GM19238 (cell line): ENCODE results near the gene EFCAB6.

ENCODE experiments used
- DNase-seq: peaks from one replicate; pipeline ENCODE4 v3.0.0; 2011; ENCODE audit warnings: low spot score; ENCODE audit not compliant: insufficient read length

The EFCAB6 gene

DNA sequence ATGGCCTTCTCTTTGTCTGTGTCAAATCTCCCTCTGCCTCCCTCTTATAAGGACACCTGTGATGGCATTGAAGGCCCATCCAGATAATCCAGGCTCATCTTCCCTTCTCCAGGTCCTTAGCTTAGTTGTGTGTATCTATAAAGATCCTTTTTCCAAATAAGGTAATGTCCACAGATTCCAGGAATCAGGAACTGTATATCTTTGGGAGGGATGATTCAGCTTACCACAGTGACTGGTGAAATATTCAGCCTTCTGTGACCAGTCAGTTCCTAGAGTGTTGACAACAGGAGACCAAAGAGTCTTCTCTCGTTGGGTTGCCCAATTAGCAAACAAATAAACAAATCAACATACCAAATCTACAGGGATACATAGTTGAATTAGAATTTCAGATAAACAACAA, 224.5 kb downstream of the EFCAB6 start:
- DNase-seq: no peak

DNA sequence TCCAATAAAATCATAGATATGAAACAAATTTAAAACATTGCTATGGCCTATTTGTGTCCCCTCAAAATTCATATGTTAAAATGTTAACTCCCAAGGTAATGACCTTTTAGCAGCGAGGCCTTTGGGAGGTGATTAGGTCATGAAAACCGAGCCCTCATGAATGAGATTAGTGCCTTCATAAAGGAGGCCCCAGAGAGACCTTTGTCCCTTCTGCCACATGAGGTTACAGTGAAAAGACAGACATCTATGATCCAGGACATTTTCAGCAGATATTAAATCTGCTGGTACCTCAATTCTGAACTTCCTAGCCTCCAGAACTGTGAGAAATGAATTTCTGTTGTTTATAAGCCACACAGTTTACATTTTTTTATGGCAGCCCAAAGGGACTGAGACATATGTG, 228.6 kb downstream of the EFCAB6 start:
- no peak for DNase-seq

DNA sequence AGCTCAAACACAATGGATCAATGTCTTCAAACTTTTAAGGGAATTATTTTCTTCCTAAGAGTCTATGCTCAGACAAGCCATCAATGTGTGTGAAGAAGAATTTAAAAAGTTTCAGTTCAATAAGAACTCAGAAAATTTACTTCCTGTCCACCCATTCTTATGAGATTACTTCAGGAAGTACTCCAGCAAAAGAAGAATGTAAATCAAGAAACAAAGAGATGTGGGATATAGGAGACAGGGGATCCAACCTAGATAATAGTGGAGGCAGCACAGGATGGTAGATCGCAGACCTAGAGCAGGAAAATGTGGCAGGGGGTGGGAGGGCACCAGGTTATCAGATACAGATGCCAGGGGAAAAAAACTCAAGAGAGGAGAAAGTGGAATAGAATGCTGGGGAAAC, 229.7 kb downstream of the EFCAB6 start:
- no peak for DNase-seq

DNA sequence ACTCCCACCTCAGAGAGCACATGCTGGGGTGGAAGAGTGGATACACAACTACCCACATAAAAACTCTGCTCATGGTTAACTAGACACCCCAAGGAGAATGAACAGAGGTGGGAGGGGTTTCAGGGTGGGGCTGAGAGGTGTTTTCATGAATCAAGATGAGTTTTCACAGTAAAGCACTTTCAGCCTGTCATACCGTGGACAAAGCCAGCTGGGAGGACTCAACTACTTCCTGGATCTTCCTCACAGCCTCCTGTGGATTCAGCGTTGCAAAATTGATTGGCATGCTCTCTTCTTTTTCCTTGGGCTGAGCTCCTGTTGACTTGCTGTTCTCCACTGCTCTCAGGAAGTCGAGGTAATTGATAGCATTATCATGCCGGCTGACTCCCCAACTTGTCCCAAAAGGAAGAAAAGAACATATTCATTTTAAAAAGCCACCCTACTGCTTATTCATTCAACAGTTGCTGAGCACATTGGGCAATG, 231.8 kb downstream of the EFCAB6 start:
- DNase-seq: no peak

DNA sequence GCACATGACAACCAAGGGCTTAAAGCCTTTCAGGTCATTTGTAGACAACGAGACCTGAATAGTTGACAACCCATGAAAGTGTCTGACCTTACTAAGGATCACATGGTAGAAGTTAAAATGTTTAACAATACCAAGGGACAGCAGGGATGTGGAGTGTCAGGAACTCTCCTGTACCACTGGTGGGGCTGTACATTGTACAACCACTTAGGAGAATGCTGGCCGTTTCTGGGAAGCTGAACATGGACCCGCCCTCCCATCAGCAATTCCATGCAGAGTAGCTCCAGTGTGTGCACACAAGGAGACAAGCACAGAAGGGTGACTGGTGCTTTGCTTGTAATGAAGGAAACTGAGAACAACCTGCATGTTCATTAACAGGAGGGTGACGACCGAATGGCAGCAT, 237.4 kb downstream of the EFCAB6 start:
- DNase-seq: no peak

DNA sequence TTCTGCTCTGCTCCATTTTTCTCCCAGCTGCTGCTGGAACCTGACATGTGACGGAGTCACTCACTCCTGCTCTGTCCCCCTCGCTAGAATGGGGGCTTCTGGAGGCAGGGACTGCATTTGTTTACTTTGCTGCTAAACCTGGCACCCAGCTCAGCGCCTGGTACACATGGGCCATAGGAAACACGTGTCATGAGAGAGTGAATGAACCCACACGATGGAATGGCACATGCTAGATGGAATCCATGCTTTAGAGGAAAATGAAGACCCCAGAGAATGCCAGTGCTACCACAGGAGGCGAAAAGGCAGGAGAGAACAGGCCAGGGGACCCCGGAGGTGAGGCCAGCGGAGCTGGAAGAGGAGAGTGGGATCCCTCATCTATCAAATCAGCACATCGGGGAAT, 239.4 kb downstream of the EFCAB6 start:
- no peak for DNase-seq

DNA sequence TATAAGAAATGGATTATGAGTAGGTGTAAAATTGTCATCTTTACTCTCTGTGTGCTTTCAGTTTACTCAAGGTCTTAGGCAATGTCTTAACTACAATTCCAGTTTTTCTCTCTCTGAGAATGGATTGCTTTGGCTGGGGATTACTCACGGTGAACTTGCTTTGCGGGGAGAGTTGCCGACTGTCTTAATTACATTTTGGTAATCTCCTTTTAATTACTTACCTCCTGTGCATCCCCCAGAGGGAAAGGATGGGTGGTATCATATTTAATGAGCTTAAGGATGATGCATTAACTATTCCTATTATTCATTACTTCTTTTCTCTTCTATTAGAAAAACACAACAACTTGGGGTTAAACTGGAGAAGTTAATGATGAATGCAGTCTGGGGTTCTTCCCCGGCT, 240.9 kb downstream of the EFCAB6 start:
- DNase-seq: no peak

DNA sequence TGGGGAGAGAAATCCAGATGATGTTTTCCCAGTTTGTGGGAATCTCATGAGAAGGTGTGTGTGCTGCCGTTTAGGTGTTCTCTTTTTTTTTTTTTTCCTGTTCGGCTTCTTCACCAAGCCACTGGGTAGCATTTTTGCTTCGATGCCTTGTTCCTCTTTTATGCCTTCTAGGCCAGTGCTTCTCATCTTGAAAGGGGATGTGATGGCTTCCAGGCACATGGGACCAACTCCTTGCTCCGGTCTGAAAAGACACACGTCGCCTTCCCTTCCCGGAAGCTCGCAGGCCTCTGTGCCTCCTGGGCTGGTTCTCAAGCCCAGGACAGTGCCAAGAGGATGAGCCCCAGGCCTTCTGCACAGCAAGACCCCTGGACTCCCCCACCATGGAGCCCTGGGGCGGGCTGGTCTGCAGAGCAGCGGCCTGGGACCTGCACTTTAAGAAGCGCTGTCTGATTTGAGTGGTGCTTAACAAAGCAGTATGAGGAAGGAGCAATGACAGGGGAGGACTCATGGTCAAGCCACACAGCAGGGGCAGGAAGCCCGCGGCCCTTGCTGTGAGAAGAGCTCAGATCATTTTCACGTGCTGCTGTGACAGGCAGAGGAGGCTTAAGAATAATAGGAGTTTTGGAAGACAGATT, 241.5 kb downstream of the EFCAB6 start:
- DNase-seq: no peak

DNA sequence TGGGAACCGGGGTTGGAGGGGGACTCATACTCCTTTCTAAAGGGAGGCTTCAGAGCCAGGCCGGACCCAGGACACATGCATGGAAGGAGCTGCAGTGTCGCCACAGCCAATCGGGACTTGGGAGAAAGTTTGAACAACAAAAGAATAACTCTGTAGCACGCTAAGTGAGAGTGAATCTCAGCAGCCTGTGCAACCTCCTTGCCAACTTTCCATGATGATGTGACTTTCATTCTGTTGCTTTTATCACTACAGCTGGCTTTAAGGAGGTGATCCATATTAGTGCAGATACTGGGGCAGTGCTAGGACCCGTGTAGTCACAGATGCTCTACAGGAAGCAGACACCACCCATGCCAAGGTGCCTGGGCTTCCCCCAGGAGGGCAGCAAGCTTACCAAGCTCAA, 243.0 kb downstream of the EFCAB6 start:
- no peak for DNase-seq

DNA sequence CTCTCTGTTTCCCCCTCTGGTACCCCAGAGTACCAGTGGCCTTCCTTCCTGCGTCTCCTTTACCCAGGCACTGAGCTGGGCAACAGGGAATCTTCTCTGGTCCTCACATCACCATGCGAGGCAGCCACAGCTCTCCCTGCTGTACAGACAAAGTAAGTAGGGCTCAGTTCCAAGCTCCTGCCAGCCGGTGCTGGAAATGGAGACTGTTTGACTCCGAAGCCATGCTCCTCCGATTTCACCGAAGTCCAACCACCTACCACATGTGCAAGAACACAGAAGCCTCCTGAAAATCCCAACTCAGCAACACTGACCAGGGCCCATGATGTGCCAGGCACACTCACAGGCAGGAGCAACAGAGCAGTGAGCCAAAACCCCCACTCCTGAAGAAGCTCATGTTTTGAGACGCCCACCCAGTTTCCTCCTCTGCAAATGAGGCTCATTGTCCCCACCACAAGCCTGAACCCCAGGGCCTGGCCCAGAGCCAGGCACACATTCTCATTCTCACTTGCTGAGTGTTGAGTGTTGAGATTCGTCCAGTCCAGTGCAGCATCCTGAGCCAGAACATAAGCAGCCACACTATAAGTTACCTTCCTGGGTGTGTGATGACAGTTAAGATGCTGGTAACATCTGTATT, 244.3 kb downstream of the EFCAB6 start:
- DNase-seq: no peak

DNA sequence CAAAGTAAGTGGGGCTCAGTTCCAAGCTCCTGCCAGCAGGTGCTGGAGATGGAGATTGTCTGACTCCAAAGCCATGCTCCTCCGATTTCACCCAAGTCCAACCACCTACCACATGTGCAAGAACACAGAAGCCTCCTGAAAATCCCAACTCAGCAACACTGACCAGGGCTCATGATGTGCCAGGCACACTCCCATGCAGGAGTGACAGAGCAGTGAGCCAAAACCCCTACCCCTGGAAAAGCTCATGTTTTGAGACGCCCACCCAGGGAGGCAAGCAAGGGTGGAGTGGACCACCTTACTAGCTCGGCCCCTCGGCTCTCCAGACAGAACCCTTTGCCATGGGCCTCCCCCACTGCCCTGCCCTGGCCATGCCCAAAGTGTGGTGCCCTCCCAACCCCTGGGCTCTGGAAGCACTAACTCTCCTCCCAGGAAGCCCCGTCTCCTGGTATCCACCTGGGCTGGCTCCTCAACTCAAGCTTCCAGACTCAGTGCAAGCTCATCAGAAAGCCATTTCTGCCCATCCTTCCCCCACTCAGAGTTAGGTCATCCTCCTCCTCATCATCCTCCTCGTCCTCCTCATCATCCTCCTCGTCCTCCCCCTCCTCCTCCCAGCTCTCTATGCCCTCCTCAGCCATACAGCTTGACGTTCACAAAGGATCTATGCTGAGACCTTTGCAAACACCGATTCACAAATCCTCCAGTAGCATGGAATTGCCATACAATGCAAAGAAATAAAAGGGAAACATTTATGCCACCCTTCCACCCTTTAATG, 245.4 kb downstream of the EFCAB6 start:
- DNase-seq: no peak

DNA sequence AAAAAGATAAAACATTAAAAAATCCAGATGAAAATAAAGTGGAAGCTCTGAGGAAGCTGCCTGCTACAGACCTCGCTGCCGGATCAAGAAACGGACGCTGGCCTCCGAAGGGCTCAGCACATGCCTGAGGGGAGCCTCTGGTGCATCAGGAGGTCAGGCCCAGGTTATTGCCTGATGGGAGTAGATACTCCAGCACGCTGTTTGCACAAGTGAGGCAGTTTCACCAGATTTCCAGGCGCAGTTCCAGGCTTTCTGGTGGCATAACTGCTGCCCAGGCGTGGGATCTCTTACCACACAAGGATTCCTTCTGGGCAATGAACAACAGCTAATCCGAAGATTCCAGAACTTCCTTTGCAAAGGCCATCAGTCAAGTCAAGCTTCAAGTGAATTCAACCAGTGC, 246.1 kb downstream of the EFCAB6 start:
- no peak for DNase-seq

DNA sequence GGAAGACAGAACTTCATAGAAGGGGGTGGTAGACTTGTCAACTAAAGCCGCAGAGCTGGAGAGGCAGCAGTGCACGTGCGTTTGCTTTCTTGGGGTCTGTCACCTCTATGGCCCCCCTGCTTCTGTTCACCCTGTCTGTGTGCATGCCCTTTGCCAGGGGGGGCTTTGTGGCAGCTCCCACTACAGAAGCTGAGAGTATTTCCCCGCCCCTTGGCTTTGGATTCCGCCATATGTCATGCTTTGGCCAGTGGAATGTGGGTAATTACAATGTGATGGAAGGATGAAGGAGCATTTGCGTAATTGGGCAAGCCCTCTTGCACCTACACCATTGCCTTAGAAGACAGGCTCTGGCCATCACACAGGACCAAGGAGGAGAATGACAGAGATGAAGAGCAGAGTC, 247.2 kb downstream of the EFCAB6 start:
- no peak for DNase-seq

DNA sequence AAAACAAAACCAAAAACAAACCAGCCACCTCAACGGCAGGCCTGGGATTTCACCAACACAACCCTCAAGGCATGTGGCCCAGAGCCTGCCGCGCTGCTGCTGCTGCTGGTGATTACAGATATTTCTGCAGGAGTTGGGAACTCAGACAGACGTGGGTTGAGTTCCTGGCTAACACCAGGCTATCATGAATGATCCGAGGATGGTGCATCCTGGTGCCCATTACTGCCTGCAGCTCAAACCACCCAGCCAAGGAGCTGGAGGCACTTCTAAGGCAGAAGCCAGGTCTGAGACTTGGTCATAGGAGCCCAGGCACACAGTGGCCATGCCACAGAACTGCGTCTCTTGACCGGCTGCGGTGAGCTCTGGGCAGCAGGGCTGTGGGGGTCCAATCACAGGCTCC, 248.5 kb downstream of the EFCAB6 start:
- DNase-seq: no peak

DNA sequence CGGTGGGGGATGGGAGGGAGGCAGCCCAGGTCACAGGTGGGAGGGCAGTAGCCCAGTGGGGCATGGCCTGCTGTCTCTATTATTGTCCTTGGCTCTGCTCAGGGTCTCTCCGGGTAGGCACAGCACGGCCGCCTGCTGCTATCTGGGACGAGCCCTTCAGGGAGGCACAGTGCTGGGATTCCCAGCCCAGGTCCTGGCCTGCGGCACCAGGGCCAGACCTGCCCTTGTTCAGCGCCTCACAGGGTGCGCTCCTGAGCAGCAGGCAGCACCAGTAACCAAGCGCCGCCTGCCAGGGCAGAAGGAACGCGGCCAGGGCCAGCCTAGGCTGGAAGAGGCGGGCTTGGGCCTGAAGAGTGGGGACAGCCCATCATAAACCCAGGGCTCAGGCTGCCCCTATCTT, 249.3 kb downstream of the EFCAB6 start:
- DNase-seq: no peak

DNA sequence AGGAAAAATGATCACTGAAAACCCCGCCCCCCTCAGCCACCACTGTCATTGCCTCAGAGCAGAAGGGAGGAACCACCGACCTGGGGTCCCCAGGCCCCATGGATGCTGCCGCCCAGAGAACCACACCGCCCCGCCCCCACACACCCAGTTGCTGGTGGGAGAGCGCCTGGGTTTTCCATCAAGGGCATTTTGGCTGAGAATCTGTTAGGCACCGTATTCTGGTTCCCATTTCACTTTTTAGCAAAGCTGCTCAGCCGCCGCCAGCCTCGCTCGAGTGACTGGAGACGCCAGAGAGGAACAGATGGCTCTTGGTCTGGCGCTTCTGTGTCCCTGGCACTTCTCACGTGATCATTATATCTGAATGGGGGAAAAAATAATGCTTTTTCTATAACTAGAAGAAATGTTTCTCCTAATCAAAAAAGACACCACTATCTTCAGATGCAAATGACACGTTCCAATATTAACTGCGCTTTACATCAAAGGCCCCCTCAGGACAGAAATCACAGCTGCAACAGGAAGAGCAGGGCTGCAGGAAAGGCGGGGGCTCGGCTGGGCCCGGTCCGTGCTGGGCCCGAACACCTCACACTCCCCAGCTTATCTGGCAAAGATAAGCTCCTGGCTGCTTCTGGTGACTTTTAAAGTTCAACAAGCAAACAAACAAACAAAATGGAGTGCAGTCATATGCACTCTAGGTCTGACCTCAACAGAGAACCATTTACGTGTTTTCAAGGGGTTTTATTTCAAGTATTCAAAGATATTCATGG, 250.5 kb downstream of the EFCAB6 start:
- no peak for DNase-seq

DNA sequence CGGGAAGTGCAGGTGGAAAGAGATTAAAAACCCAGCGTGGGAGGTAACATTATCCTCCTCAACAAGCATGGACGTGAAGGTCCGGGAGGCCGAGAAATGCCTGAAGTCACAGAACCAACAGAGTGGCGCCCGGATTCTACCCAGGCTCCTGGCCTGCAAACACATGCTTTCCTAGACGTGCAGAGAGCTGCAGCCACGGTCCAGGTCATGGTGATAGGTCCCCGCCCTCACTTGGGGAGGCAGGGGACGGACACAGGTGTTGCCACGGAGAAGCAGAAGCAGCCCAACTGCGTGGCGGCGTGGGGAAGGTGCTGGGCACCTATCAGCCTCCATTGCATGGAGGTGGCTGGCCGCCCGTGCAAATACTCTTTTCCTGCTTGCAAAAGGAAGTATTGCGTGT, 251.5 kb downstream of the EFCAB6 start:
- no peak for DNase-seq

DNA sequence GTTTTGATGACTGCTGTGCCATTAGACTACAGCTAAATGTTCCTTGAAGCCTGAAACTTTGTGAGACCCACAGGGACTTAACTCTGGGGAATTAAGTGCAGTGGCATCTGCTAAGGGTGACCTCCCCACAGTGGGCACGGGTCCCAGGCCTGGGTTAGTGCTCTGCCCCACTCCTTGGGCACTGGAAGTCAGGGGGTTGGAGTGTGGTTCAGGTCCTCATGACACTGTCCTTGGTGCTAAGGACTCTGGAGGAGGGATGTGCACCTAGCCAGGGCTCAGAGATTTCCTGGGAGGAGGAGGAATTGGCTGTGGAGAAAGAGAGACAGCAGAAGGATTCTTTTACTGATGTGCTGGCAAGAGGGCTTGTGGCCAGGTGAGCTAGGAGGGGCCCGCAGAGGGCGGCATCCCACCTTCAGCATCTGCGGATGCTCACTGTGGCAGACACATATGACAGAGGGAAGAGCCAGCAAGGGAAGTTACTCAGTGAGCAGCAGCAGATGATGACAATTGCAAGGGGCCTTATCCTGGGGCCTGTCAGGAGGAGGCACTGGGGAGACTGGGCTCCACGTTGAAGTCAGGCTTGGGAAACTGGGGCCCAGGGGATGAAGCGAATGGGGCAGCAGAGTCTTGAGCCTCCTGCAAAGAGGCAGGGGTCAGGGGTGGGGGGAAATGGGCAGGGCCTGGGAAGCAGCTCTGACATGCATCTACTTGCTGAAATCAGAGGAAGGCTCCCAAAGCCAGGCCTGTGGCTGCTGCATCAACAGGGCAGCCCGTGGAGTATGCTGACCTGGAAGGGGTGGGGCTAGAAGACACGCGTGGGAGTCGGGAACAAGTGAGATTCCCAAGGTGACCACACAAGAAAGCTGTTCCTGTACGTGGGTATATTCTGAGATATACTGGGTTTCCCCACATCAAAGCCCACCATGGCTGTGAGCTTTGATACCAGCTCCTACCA, 256.3 kb downstream of the EFCAB6 start:
- DNase-seq: no peak

DNA sequence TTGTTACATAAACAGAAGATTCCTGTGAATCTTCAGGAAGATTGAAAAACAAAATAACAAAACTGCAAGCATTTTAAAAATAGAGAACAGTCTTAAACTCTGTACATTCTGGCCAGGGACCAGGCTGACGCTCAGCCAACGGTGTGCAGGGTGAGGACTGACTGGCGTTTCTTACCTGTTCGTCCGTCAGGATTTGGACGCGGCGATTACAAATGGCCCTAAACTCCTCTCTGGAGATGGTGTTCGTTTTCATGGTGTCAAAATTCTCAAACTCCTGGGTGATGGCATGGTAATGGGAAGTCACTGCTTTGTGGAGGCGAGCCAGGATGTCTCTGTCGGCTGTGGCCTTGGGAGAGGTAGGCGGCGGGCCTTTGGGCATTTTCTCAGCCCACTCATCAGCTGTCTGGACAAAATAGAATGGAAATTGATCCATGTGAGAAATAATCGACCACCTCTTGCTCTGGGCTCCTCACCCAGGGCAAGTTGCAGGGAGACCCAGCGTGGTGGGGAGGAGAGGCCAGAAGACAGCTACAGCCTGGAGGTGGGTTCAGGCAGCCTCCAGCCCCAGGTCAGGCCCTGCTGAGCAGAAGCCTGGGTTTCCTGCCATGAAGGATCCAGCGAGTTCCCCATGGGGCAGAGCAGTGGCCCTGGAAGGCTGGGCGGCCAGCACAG, 257.3 kb downstream of the EFCAB6 start:
- DNase-seq: no peak

DNA sequence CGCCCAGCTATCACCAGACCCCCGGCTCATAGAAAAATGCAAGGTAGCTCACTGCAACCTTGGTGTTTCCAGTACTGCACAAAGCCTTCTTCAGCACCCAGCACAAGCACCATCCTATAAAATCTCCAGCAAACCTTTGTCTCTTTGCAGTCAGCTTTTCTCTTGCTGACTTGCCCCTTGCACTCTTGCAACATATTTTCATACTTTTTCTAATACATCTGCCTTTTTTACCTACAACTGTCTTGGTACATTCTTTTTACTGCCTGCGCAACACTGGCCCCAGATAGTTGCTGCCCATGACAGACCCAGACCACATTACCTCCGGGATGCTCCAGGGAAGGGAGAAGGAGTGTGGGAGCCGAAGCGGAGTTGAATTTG, 257.9 kb downstream of the EFCAB6 start:
- DNase-seq: no peak
